Ovary (tissue), 9 donors: ENCODE measurements around the gene CHN2. TPM values are rescaled to one million over a fixed set of nuclear protein-coding genes. Genes with fewer than 3 reads are reported as not detected.
A peak's percentile ranks its signal among the peaks of the same experiment; 100 is the strongest.

Experiments
- DNase-seq, 5 donors: peaks; one replicate each; pipeline ENCODE4 v3.0.0-alpha.2; 2019 to 2020
- H3K27ac ChIP-seq, 2 donors: fragments of 200-600 bp; one replicate each; pipeline versions ENCODE4 v1.5.1 to v1.8.0; 2019 to 2022
- H3K27me3 ChIP-seq: fragments of 200-600 bp; one replicate; pipeline ENCODE4 v1.8.0; 2022
- H3K36me3 ChIP-seq: fragments of 200-600 bp; sonication (generic); one replicate; pipeline ENCODE4 v1.5.1; 2019
- H3K4me1 ChIP-seq: one replicate; pipeline ENCODE4 v1.8.1; 2013; ENCODE audit warnings: mild to moderate bottlenecking, moderate library complexity; ENCODE audit not compliant: insufficient read depth
- H3K4me3 ChIP-seq: fragments of 200-600 bp; sonication (generic); one replicate; pipeline ENCODE4 v1.5.1; 2017
- H3K9me3 ChIP-seq, 2 donors: fragments of 200-600 bp in 1 of 2; sonication (generic) in 1 of 2; one replicate each; pipeline versions ENCODE4 v1.5.1 to v1.8.1; 2013 to 2019; ENCODE audit warnings: mild to moderate bottlenecking in 1 of 2, moderate library complexity in 1 of 2
- CTCF ChIP-seq, 3 donors: fragments of 450-650 bp in 2 of 3; fragments of 200-600 bp in 1 of 3; IDR thresholded peaks; one replicate each; pipeline versions ENCODE4 v1.5.1 to v1.8.0; 2016 to 2022; ENCODE audit warnings: antibody characterized with exemption in 3 of 3, mild to moderate bottlenecking in 1 of 3
- EP300 ChIP-seq: sonication (generic); formaldehyde crosslinking; IDR thresholded peaks from one replicate; pipeline ENCODE4 v1.6.1; 2017; ENCODE audit warnings: antibody characterized with exemption
- POLR2A ChIP-seq: fragments of 450-650 bp; IDR thresholded peaks from one replicate; pipeline ENCODE4 v1.6.1; 2017; ENCODE audit warnings: antibody characterized with exemption, mild to moderate bottlenecking, moderate library complexity
- WGBS, 3 donors: extraction: QIAGEN DNeasy Blood & Tissue Kit in 1 of 3; methylation state at CpG; one replicate each; pipeline versions ENCODE4 v1.1.5 to v1.1.7; 2013 to 2017; 5-methylcytosine and 5-hydroxymethylcytosine counted together
- intact Hi-C, 4 donors: fragments of 100-400 bp; cut with DNase I; formaldehyde crosslinking; loops; one replicate each; pipeline versions ENCODE4 v1.11.0 to v1.15.1; 2022 to 2023
- polyA plus RNA-seq, 2 donors: library from polyadenylated mRNA; stranded (reverse); fragments of 200-250 nt in 1 of 2; fragments of 350-450 nt in 1 of 2; fragmentation: Illumina TruSeq in 1 of 2; extraction: RNeasy Lipid Tissue Mini Kit (QIAGEN cat#74804) in 1 of 2; gene quantifications; one replicate each; pipeline ENCODE4 v1.2.3, GENCODE V29; 2013 to 2014
- total RNA-seq, 7 donors: library from RNA; depleted of rRNA in 2 of 7; stranded (reverse); fragments of >200 nt in 2 of 7; fragmentation: NEBNext Ultra II Directional in 3 of 7; extraction: Animal tissue kit (Norgen Biotek cat#: 25700) in 3 of 7; gene quantifications; one replicate each; pipeline versions ENCODE4 v1.1.0 to v1.2.4, GENCODE V29; 2016 to 2023
- donor health status: DM: no; HTN: no; CAD: no; lungs with moderate emphysema.
- donor health status: DM: no; HTN: no; CAD: no.
- donor health status: Bipolar disorder and iron deficiency.
- donor health status: DM: yes; HTN: yes; CAD: no.
- donor health status: DM: no; HTN: no; CAD: no.
- donor health status: DM: yes; HTN: yes; CAD: no.

The CHN2 gene
- total and polyA plus RNA-seq, 9 donors: 17.9 to 32.6 (median 22.3) TPM

- no peaks in the 10 kb centered on the region for H3K36me3 ChIP-seq
- 15 to 54% (median 18%) methylated on average over 3 of the region's 3 CpGs for WGBS, 3 donors
- H3K27me3 ChIP-seq: no peaks in the 10 kb centered on the region
- intact Hi-C loops: no loop called here
- H3K27ac ChIP-seq: no peak overlapping the region
- H3K9me3 ChIP-seq: no peaks in the 10 kb centered on the region
- no peak overlapping the region for H3K4me3 ChIP-seq
- H3K4me1 ChIP-seq: peaks cover 18% of the 10 kb centered on the region
- DNase-seq: no peak
- TF ChIP-seq EP300: no peak
- TF ChIP-seq POLR2A: no peak
- TF ChIP-seq CTCF (IDR thresholded peaks at IDR 0.05): no peak
Measured at GRCh38 chr7:29469976-29470557, 275.5 kb downstream of the CHN2 start.

- DNase-seq: no peak
- TF ChIP-seq POLR2A (no peak), CTCF (IDR thresholded peaks at IDR 0.05) (no peak), EP300 (no peak)
- Histone ChIP-seq H3K36me3 (no peaks in the 10 kb centered on the region), H3K27ac (no peak overlapping the region), H3K4me3 (no peak overlapping the region), H3K9me3 (no peaks in the 10 kb centered on the region), H3K27me3 (no peaks in the 10 kb centered on the region), H3K4me1 (peaks cover 15% of the 10 kb centered on the region)
- 90 to 95% (median 93%) methylated on average over 13 of the region's 13 CpGs for WGBS, 3 donors
- intact Hi-C loops: no loop called here
Measured at GRCh38 chr7:29471444-29472138, 277.0 kb downstream of the CHN2 start.

GRCh38 chr7:29476916-29477315 is 282.3 kb downstream of the CHN2 start:
- 46 to 89% (median 85%) methylated on average over 4 of the region's 4 CpGs for WGBS, 3 donors
- TF ChIP-seq POLR2A (no peak), CTCF (IDR thresholded peaks at IDR 0.05) (no peak)
- H3K9me3 ChIP-seq: no peaks in the 10 kb centered on the region
- intact Hi-C loops: no loop called here
- no peaks in the 10 kb centered on the region for H3K27me3 ChIP-seq
- peaks cover 4% of the 10 kb centered on the region for H3K4me1 ChIP-seq
- H3K27ac ChIP-seq: no peak overlapping the region
- no peak overlapping the region for H3K4me3 ChIP-seq
- H3K36me3 ChIP-seq: no peaks in the 10 kb centered on the region
- DNase-seq: no peak

GRCh38 chr7:29478226-29478625 is 283.7 kb downstream of the CHN2 start:
- H3K9me3 ChIP-seq: no peaks in the 10 kb centered on the region
- 96 to 98% (median 98%) methylated on average over 3 of the region's 3 CpGs for WGBS, 3 donors
- TF ChIP-seq CTCF (IDR thresholded peaks at IDR 0.05) (no peak), EP300 (no peak), POLR2A (no peak)
- H3K4me3 ChIP-seq: no peak overlapping the region
- H3K4me1 ChIP-seq: peaks cover 4% of the 10 kb centered on the region
- intact Hi-C loops: no loop called here
- peak overlapping the region in 1 of 2 donors; percentile 23 for H3K27ac ChIP-seq
- DNase-seq: no peak
- no peaks in the 10 kb centered on the region for H3K36me3 ChIP-seq
- no peaks in the 10 kb centered on the region for H3K27me3 ChIP-seq
